Loucy (cell line): ENCODE results near the gene GSK3B.

Experiments used
- H2AFZ ChIP-seq: fragments of 200-600 bp; sonication (generic); 2 replicates; pipeline ENCODE4 v1.6.0; 2016; ENCODE audit warnings: antibody characterized with exemption, mild to moderate bottlenecking, low read length, moderate library complexity
- H3F3A ChIP-seq: fragments of 200-600 bp; 2 replicates; pipeline ENCODE4 v1.6.0; 2016; ENCODE audit warnings: antibody characterized with exemption, low read depth, mild to moderate bottlenecking
- H3K27me3 ChIP-seq: fragments of 200-600 bp; sonication (generic); 2 replicates; pipeline ENCODE4 v1.6.1; 2014; ENCODE audit warnings: low read length, mild to moderate bottlenecking; ENCODE audit not compliant: insufficient read depth, poor library complexity, severe bottlenecking
- H3K36me3 ChIP-seq: fragments of 200-600 bp; sonication (generic); 2 replicates; pipeline ENCODE4 v1.6.1; 2016; ENCODE audit warnings: low read length; ENCODE audit not compliant: insufficient read depth
- H3K4me1 ChIP-seq: fragments of 200-600 bp; sonication (generic); 2 replicates; pipeline ENCODE4 v1.5.1; 2014; ENCODE audit warnings: low read length, mild to moderate bottlenecking; ENCODE audit not compliant: insufficient read depth, poor library complexity, severe bottlenecking
- H3K4me2 ChIP-seq: fragments of 200-600 bp; sonication (generic); 2 replicates; pipeline ENCODE4 v1.6.0; 2014; ENCODE audit warnings: antibody characterized with exemption, low read length, low read depth, mild to moderate bottlenecking; ENCODE audit not compliant: poor library complexity, severe bottlenecking
- H3K4me3 ChIP-seq: fragments of 200-600 bp; sonication (generic); 2 replicates; pipeline ENCODE4 v1.5.1; 2014; ENCODE audit warnings: low read length, mild to moderate bottlenecking, mixed read lengths; ENCODE audit not compliant: poor library complexity, severe bottlenecking
- H3K79me2 ChIP-seq: fragments of 200-600 bp; sonication (generic); 2 replicates; pipeline ENCODE4 v1.6.1; 2014; ENCODE audit warnings: low read length; ENCODE audit not compliant: insufficient read depth
- H3K9ac ChIP-seq: fragments of 200-600 bp; sonication (generic); 2 replicates; pipeline ENCODE4 v1.6.0; 2014; ENCODE audit warnings: mild to moderate bottlenecking, low read depth, low read length, moderate library complexity; ENCODE audit not compliant: poor library complexity, severe bottlenecking
- H3K9me2 ChIP-seq: fragments of 200-600 bp; sonication (generic); replicated peaks from 2 replicates; pipeline ENCODE4 v1.6.1; 2016; ENCODE audit warnings: low read depth, low read length, mixed read lengths
- H3K9me3 ChIP-seq: fragments of 200-600 bp; sonication (generic); 2 replicates; pipeline ENCODE4 v1.6.1; 2014; ENCODE audit warnings: mild to moderate bottlenecking, antibody characterized with exemption, low read length, low read depth; ENCODE audit not compliant: insufficient read depth
- H4K20me1 ChIP-seq: fragments of 200-600 bp; sonication (generic); 2 replicates; pipeline ENCODE4 v1.6.0; 2014; ENCODE audit warnings: antibody characterized with exemption, low read length, mild to moderate bottlenecking; ENCODE audit not compliant: insufficient read depth, poor library complexity, severe bottlenecking
- CTCF ChIP-seq: fragments of 200-600 bp; sonication (generic); conservative IDR thresholded peaks from 2 replicates; pipeline ENCODE4 v1.5.1; 2014; ENCODE audit warnings: mild to moderate bottlenecking, antibody characterized with exemption, low read length
- EZH2phosphoT487 ChIP-seq: fragments of 200-600 bp; IDR thresholded peaks from 2 replicates; pipeline ENCODE4 v1.6.1; 2018; ENCODE audit warnings: antibody characterized with exemption, mild to moderate bottlenecking, moderate library complexity, borderline replicate concordance

GSK3B gene

GRCh38 chr3:119792270-119792669 lies 302.0 kb downstream of the GSK3B start:
- no peaks in the 10 kb centered on the region for H3K36me3 ChIP-seq
- H3K4me3 ChIP-seq = no peak overlapping the region
- H3K4me2 ChIP-seq = no peak overlapping the region
- H3K9me3 ChIP-seq = no peaks in the 10 kb centered on the region
- H3K79me2 ChIP-seq = no peaks in the 10 kb centered on the region
- H3K27me3 ChIP-seq = no peaks in the 10 kb centered on the region
- no peak overlapping the region for H2AFZ ChIP-seq
- H4K20me1 ChIP-seq = no peaks in the 10 kb centered on the region
- H3K4me1 ChIP-seq = no peaks in the 10 kb centered on the region
- no peak for TF ChIP-seq CTCF
- TF ChIP-seq EZH2phosphoT487 = no peak
- H3F3A ChIP-seq = no peaks in the 10 kb centered on the region
- no peak overlapping the region for H3K9ac ChIP-seq
- no peaks in the 10 kb centered on the region for H3K9me2 ChIP-seq

GRCh38 chr3:119790369-119790768 lies 303.9 kb downstream of the GSK3B start:
- Histone ChIP-seq H2AFZ (no peak overlapping the region), H3K79me2 (no peaks in the 10 kb centered on the region), H3K9me3 (no peaks in the 10 kb centered on the region), H3K9me2 (no peaks in the 10 kb centered on the region), H3K4me2 (no peak overlapping the region), H3K9ac (no peak overlapping the region), H3K4me3 (no peak overlapping the region), H3K27me3 (no peaks in the 10 kb centered on the region), H3K36me3 (no peaks in the 10 kb centered on the region), H3K4me1 (no peaks in the 10 kb centered on the region), H3F3A (no peaks in the 10 kb centered on the region), H4K20me1 (no peaks in the 10 kb centered on the region)
- TF ChIP-seq EZH2phosphoT487 (no peak), CTCF (no peak)

GRCh38 chr3:119786409-119786808 lies 307.8 kb downstream of the GSK3B start:
- Histone ChIP-seq H3K9me2 (no peaks in the 10 kb centered on the region), H3K4me3 (no peak overlapping the region), H3K4me1 (no peaks in the 10 kb centered on the region), H3F3A (no peaks in the 10 kb centered on the region), H3K9ac (no peak overlapping the region), H3K36me3 (no peaks in the 10 kb centered on the region), H3K27me3 (no peaks in the 10 kb centered on the region), H2AFZ (no peak overlapping the region), H3K79me2 (no peaks in the 10 kb centered on the region), H3K4me2 (no peak overlapping the region), H4K20me1 (no peaks in the 10 kb centered on the region), H3K9me3 (no peaks in the 10 kb centered on the region)
- TF ChIP-seq CTCF (no peak), EZH2phosphoT487 (no peak)
